Astrocyte (in vitro differentiated cells and primary cell): ENCODE data around the gene IDH1. TPM values are rescaled to one million over a fixed set of nuclear protein-coding genes. Genes with fewer than 3 reads are reported as not detected.
"Not testable (repeated sequence)": the region's sequence is repeated elsewhere in the genome, so short reads cannot be mapped to it uniquely, and the experiment has no call there.

Source experiments
- DNase-seq: peaks from one replicate; pipeline ENCODE4 v3.0.0-alpha.2; 2010; ENCODE audit warnings: low read depth
- FAIRE-seq: peaks from 2 replicates; lab custom pipeline; 2011; peaks lifted over from hg19 to GRCh38; lab: Jason Lieb, UNC
- H2AFZ ChIP-seq: 2 replicates; pipeline ENCODE4 v1.6.0; 2012; ENCODE audit warnings: low read depth, low read length, inconsistent platforms
- H3K27ac ChIP-seq: 2 replicates; pipeline ENCODE4 v1.5.1; 2011; ENCODE audit warnings: low read depth, low read length, inconsistent platforms
- H3K27me3 ChIP-seq: 2 replicates; pipeline ENCODE4 v1.6.0; 2011; ENCODE audit warnings: low read length, inconsistent platforms; ENCODE audit not compliant: insufficient read depth
- H3K36me3 ChIP-seq: 2 replicates; pipeline ENCODE4 v1.5.1; 2011; ENCODE audit warnings: low read length, inconsistent platforms; ENCODE audit not compliant: insufficient read depth
- H3K4me1 ChIP-seq: 2 replicates; pipeline ENCODE4 v1.5.1; 2011; ENCODE audit warnings: low read length, inconsistent platforms; ENCODE audit not compliant: insufficient read depth
- H3K4me2 ChIP-seq: 2 replicates; pipeline ENCODE4 v1.6.0; 2012; ENCODE audit warnings: low read length, inconsistent platforms
- H3K4me3 ChIP-seq: 2 replicates; pipeline ENCODE4 v1.5.1; 2011; ENCODE audit warnings: low read depth, mild to moderate bottlenecking, low read length, inconsistent platforms; ENCODE audit not compliant: insufficient read depth
- H3K79me2 ChIP-seq: 2 replicates; pipeline ENCODE4 v1.6.0; 2012; ENCODE audit warnings: mild to moderate bottlenecking, low read length, inconsistent platforms; ENCODE audit not compliant: insufficient read depth
- H3K9ac ChIP-seq: 2 replicates; pipeline ENCODE4 v1.6.0; 2012; ENCODE audit warnings: mild to moderate bottlenecking, low read length, inconsistent platforms
- H3K9me3 ChIP-seq: 2 replicates; pipeline ENCODE4 v1.5.1; 2012; ENCODE audit warnings: low read depth, mild to moderate bottlenecking, low read length, inconsistent platforms; ENCODE audit not compliant: insufficient read depth
- H4K20me1 ChIP-seq: 2 replicates; pipeline ENCODE4 v1.6.0; 2012; ENCODE audit warnings: low read length, inconsistent platforms; ENCODE audit not compliant: insufficient read depth
- H3K27ac Mint-ChIP-seq: one replicate; pipeline ENCODE4 v1.8.0; 2021; ENCODE audit warnings: mild to moderate bottlenecking, mixed read lengths; ENCODE audit not compliant: unreplicated experiment
- H3K27me3 Mint-ChIP-seq: one replicate; pipeline ENCODE4 v1.8.0; 2021; ENCODE audit warnings: low read depth, mixed read lengths; ENCODE audit not compliant: unreplicated experiment
- H3K36me3 Mint-ChIP-seq: one replicate; pipeline ENCODE4 v1.8.0; 2021; ENCODE audit warnings: low read depth, mixed read lengths; ENCODE audit not compliant: unreplicated experiment
- H3K4me1 Mint-ChIP-seq: one replicate; pipeline ENCODE4 v1.8.0; 2021; ENCODE audit warnings: low read depth, mixed read lengths; ENCODE audit not compliant: unreplicated experiment
- H3K4me3 Mint-ChIP-seq: one replicate; pipeline ENCODE4 v1.8.0; 2021; ENCODE audit warnings: mild to moderate bottlenecking, moderate library complexity, mixed read lengths; ENCODE audit not compliant: unreplicated experiment
- H3K9me3 Mint-ChIP-seq: one replicate; pipeline ENCODE4 v1.8.0; 2021; ENCODE audit warnings: mild to moderate bottlenecking, mixed read lengths; ENCODE audit not compliant: unreplicated experiment
- CTCF ChIP-seq: IDR thresholded peaks from 2 replicates; pipeline ENCODE4 v1.5.1; 2011; ENCODE audit warnings: low read depth, mild to moderate bottlenecking, inconsistent platforms, low read length, moderate library complexity; ENCODE audit not compliant: insufficient read depth
- EZH2 ChIP-seq: IDR thresholded peaks from 2 replicates; pipeline ENCODE4 v1.6.1; 2012; ENCODE audit warnings: mild to moderate bottlenecking, low read length, inconsistent platforms; ENCODE audit not compliant: insufficient read depth
- total RNA-seq: library from RNA; stranded (reverse); gene quantifications from 2 replicates; pipeline ENCODE4 v1.2.1, GENCODE V29; 2021

The IDH1 gene
- total RNA-seq, 1 donor from 2014 or later: 181 TPM

GRCh38 chr2:208222351-208222750, 32.5 kb downstream of the IDH1 start:
- H3K36me3 ChIP-seq: no peaks in the 10 kb centered on the region
- peak overlapping the region; percentile 8 for H3K27ac Mint-ChIP-seq
- H3K9me3 ChIP-seq: no peaks in the 10 kb centered on the region
- peak; percentile 40 for DNase-seq
- no peak overlapping the region for H3K4me3 Mint-ChIP-seq
- H3K4me1 ChIP-seq: no peaks in the 10 kb centered on the region
- no peaks in the 10 kb centered on the region for H3K27me3 ChIP-seq
- H2AFZ ChIP-seq: no peak overlapping the region
- no peak for FAIRE-seq
- no peak overlapping the region for H3K9ac ChIP-seq
- TF ChIP-seq CTCF (no peak), EZH2 (no peak)
- H3K79me2 ChIP-seq: no peaks in the 10 kb centered on the region
- no peak overlapping the region for H3K4me3 ChIP-seq
- no peak overlapping the region for H3K4me2 ChIP-seq
- H3K27ac ChIP-seq: no peak overlapping the region
- H3K9me3 Mint-ChIP-seq: peaks cover 12% of the 10 kb centered on the region
- no peaks in the 10 kb centered on the region for H3K36me3 Mint-ChIP-seq
- H3K27me3 Mint-ChIP-seq: no peaks in the 10 kb centered on the region
- H4K20me1 ChIP-seq: no peaks in the 10 kb centered on the region
- peaks cover 8% of the 10 kb centered on the region for H3K4me1 Mint-ChIP-seq

GRCh38 chr2:208221873-208222272, 33.0 kb downstream of the IDH1 start:
- not testable (repeated sequence) for H3K27me3 ChIP-seq, H3K36me3 ChIP-seq, H3K36me3 Mint-ChIP-seq, H3K4me3 ChIP-seq, H2AFZ ChIP-seq, H3K4me1 ChIP-seq, DNase-seq, H3K4me3 Mint-ChIP-seq, H3K27me3 Mint-ChIP-seq, H4K20me1 ChIP-seq, H3K4me2 ChIP-seq, H3K9me3 ChIP-seq, H3K9ac ChIP-seq, H3K27ac ChIP-seq, H3K4me1 Mint-ChIP-seq, H3K79me2 ChIP-seq, FAIRE-seq
- Mint-ChIP-seq H3K9me3 (peaks cover 12% of the 10 kb centered on the region), H3K27ac (peak overlapping the region; percentile 8)

- no peaks in the 10 kb centered on the region for H3K27me3 ChIP-seq
Measured at GRCh38 chr2:208210688-208211451, 44.0 kb downstream of the IDH1 start.

More at GRCh38 chr2:208210688-208211451, 44.0 kb downstream of the IDH1 start:
- H3K4me1 Mint-ChIP-seq: no peaks in the 10 kb centered on the region
- peaks cover 6% of the 10 kb centered on the region for H3K27me3 Mint-ChIP-seq
- H2AFZ ChIP-seq: no peak overlapping the region
- no peak for DNase-seq
- H3K9me3 Mint-ChIP-seq: no peaks in the 10 kb centered on the region
- no peak overlapping the region for H3K4me2 ChIP-seq
- no peaks in the 10 kb centered on the region for H3K36me3 Mint-ChIP-seq
- H3K27ac ChIP-seq: no peak overlapping the region
- no peaks in the 10 kb centered on the region for H3K9me3 ChIP-seq
- H3K4me1 ChIP-seq: no peaks in the 10 kb centered on the region
- no peaks in the 10 kb centered on the region for H3K79me2 ChIP-seq
- no peak for FAIRE-seq
- no peaks in the 10 kb centered on the region for H3K36me3 ChIP-seq
- no peak overlapping the region for H3K4me3 Mint-ChIP-seq
- no peak overlapping the region for H3K27ac Mint-ChIP-seq
- no peak for TF ChIP-seq CTCF
- no peak for TF ChIP-seq EZH2
- no peak overlapping the region for H3K9ac ChIP-seq
- H3K4me3 ChIP-seq: no peak overlapping the region
- H4K20me1 ChIP-seq: no peaks in the 10 kb centered on the region
